T-helper 22 cell (primary cell): ENCODE measurements around the gene KDM3B.
"Not testable (repeated sequence)": the region's sequence is repeated elsewhere in the genome, so short reads cannot be mapped to it uniquely, and the experiment has no call there.

Experiments
- DNase-seq: peaks from one replicate; pipeline ENCODE4 v3.0.0-alpha.2; 2020; ENCODE audit warnings: low read depth

Gene KDM3B, protein sequence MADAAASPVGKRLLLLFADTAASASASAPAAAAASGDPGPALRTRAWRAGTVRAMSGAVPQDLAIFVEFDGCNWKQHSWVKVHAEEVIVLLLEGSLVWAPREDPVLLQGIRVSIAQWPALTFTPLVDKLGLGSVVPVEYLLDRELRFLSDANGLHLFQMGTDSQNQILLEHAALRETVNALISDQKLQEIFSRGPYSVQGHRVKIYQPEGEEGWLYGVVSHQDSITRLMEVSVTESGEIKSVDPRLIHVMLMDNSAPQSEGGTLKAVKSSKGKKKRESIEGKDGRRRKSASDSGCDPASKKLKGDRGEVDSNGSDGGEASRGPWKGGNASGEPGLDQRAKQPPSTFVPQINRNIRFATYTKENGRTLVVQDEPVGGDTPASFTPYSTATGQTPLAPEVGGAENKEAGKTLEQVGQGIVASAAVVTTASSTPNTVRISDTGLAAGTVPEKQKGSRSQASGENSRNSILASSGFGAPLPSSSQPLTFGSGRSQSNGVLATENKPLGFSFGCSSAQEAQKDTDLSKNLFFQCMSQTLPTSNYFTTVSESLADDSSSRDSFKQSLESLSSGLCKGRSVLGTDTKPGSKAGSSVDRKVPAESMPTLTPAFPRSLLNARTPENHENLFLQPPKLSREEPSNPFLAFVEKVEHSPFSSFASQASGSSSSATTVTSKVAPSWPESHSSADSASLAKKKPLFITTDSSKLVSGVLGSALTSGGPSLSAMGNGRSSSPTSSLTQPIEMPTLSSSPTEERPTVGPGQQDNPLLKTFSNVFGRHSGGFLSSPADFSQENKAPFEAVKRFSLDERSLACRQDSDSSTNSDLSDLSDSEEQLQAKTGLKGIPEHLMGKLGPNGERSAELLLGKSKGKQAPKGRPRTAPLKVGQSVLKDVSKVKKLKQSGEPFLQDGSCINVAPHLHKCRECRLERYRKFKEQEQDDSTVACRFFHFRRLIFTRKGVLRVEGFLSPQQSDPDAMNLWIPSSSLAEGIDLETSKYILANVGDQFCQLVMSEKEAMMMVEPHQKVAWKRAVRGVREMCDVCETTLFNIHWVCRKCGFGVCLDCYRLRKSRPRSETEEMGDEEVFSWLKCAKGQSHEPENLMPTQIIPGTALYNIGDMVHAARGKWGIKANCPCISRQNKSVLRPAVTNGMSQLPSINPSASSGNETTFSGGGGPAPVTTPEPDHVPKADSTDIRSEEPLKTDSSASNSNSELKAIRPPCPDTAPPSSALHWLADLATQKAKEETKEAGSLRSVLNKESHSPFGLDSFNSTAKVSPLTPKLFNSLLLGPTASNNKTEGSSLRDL (N-terminal part only)

GRCh38 chr5:138352071-138352721 lies at the start of gene KDM3B:
Gene KDM3B (plus strand): TSS chr5:138352685. CDS start chr5:138352796, 111 bp downstream.
- DNase-seq, result peak; percentile 77

DNA sequence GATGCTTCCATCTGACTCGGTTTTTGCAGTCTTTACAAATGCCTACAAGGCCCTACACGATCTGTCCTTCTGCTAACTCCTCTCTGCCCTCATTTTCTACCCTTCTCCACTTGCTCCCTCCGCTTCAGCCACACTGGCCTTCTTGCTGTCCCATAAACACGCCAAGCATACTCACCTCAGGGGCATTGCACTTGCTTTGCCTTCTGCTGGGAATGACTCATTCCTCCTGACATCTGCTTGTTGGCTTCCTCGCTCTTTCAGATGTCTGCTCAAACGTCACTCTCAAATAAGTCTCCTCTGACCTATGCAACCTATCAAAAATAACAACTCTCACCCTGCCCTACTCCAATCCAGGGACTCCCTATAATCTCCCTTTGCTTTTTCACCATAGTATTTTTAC lies 49.1 kb upstream of the KDM3B start:
- no peak for DNase-seq

DNA sequence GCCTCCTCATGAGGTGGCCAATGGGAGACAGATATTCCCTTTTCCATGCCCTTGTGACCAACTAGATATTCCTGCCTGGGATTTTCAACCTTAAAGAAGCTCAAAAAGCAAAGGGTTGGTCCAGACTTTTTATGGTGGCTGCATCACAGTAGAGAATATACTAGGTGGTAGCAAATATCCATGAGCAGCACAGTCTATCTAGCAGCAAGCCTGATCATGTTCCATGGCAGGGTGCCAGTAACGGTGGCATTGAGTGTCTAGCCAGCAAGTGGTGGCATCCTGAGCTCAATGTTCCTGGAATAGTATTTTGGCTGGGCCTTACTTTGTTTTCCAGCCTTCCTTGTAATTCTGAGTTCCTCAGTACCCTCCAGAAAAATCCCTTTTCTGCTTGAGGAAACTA lies 46.7 kb upstream of the KDM3B start:
- no peak for DNase-seq

GRCh38 chr5:138315751-138316278 lies 36.7 kb upstream of the KDM3B start:
- DNase-seq, result no peak

DNA sequence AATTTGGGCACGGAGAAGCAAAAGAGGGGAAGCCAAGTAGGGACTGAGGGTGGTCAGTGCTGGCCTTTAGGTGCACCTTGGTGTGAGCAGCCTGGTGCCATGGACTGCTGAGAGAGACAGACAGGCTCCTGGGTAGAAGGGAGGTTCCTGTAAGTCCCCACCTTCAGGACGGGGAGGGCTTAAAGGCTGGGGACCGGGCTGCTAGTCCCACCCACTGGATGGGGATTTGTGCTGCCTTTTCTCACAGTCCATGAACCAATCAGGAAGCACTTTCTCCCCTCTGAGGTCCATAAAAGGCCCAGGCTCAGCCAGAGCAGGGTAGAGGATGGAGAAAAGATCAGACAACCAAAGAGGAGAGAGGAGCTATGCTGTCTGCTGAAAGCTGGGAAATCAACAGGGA lies 36.1 kb upstream of the KDM3B start:
- DNase-seq, result no peak

DNA sequence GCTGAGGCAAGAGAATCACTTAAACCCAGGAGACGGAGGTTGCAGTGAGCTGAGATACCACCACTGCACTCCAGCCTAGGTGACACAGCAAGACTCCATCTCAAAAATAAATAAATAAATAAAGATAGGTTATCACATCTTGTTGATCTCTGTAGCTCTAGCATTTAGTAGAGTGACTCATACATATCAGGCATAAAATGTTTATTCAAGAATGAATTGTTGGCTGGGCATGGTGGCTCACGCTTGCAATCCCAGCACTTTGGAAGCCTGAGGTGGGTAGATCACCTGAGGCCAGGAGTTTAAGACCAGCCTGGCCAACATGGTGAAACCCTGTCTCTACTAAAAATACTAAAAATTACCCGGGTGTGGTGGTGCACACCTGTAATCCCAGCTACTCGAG lies 34.3 kb upstream of the KDM3B start:
- not testable (repeated sequence) for DNase-seq

DNA sequence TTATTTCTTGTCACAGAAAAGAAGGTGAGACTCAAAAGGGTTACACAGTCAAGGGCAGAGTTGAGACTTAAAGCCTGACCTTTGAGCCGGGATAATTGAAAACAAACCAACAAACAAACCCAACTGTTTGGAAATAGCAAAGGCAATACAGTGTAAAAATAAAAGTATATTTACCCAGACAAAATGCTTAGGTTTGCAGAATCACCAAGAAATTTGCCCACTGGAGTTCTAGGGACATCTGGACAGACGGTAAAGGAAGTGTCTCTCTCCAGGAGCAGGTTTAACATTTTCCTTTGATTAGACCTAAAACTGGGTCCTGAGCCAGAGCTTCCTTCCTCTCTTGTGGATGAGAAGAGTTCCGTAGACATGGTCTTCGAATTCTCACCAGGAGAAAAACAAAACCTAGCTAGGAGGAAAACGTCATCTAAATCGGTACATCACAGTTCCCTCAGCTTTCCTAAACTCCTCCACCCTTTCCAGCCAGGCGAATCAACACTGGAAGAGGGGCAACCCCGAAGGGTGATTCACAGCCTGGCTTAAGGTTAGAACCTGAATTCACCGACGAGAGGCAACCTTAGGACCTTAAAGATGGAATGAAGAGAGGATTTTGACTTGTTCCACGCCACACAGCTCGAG lies 21.6 kb upstream of the KDM3B start:
- DNase-seq, result no peak

GRCh38 chr5:138331449-138332368 lies 20.8 kb upstream of the KDM3B start, which contains the start of gene CDC25C:
Gene CDC25C (minus strand): TSS chr5:138331804. CDS start chr5:138331180, 624 bp downstream.
- DNase-seq, result peak; percentile 96

GRCh38 chr5:138334867-138335447 lies 17.5 kb upstream of the KDM3B start:
- no peak for DNase-seq

- peak; percentile 65 for DNase-seq
Observed at GRCh38 chr5:138336952-138337684, 15.4 kb upstream of the KDM3B start.

DNA sequence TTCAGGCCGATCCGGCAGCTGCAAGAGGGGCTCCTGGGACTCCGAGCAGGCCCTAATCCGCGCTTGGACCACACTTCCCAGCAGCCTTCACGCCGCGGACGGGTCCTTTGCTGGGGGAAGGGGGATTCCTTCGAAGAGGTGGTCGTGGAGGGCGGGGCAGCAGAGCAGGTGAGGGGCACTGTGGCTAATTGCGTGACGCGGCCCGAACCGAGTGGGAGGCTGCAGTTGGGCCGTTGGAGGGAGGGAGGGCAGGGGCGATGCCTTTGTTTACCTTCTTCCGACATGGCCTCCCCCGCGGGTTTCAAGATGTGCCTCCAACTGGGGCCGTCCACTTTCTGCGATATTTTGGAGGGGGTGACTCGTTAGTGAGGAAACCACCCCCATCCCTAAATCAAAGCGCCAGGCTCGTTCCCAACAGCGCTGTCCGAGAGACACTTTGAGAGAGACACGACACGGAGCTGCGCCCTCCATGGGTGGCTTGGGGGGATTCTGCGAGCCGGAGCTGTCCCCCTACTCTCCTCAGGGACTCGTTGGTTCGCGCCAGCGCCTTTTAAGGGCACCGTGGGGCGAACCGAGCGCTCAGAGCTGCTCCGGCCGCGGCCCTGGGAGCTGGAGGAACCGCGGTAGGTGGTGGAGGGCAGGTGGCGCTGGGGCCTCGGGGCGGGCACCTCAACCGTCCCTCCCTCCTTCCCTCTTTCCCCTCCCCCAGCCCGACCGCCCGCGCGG lies 14.6 kb upstream of the KDM3B start, which contains the start of gene FAM53C:
Gene FAM53C, plus strand, starts transcription at position 582 of the 726 bp plus-strand sequence. CDS start 3,070 bp downstream, outside the sequence.
- peak; percentile 76 for DNase-seq

- DNase-seq, result no peak
Observed at GRCh38 chr5:138338411-138339090, 13.9 kb upstream of the KDM3B start.

DNA sequence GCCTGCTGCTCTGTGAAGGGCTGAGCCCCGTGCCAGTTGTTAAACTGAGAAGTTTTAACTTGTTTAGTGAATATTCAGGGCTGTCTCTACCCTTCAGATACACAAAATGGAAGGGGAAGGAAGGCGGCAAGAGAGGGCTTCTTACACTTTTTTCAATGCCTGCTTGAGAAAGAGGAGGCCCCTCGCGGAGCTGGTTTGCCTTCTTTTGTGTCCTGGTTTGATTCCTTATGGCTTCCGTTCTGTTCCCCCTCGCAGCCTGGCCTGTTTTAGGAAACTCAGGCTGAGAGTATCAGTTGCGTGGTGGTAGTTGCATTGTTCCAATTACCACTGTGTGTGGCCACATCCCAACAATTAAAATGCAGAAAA lies 13.4 kb upstream of the KDM3B start:
- no peak for DNase-seq

- DNase-seq, result no peak
Observed at GRCh38 chr5:138339464-138339863, 13.0 kb upstream of the KDM3B start.

DNA sequence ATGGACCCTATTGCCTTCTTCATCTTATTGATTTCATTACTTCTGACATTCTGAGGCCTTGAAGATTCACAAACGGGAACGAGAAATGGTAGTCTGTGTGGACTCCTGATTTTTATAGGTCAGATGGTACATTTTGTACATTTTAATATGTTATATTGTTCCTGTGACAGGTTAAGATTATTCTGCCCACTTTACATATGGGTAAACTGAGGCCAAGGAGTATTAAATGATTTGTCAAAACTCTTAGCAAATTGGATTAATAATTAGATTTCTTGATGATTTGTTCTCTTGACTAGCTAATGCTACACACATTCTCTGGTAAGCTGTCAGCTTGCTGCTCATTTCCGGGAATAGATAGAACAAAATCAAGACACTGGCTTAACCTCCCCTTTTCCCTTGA lies 12.5 kb upstream of the KDM3B start:
- no peak for DNase-seq

DNA sequence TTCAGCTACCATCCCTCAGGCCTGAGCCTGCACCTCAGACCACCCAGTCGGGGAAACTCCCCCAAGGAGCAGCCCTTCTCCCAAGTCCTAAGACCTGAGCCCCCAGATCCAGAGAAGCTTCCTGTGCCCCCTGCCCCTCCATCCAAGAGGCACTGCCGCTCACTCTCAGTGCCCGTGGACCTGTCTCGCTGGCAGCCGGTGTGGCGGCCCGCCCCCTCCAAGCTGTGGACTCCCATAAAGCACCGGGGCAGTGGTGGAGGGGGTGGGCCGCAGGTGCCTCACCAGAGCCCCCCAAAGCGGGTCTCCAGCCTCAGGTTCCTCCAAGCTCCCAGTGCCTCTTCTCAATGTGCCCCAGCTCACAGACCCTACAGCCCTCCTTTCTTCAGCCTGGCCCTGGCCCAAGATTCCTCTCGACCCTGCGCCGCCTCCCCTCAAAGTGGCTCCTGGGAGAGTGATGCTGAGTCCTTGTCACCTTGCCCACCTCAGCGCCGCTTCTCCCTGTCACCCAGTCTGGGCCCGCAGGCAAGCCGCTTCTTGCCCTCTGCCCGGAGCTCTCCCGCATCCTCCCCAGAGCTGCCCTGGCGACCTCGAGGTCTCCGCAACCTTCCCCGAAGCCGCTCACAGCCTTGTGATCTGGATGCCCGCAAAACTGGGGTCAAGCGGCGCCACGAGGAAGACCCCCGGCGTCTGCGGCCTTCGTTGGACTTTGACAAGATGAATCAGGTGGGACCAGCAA lies 7.4 kb upstream of the KDM3B start:
- DNase-seq, result no peak
